Eye (tissue), 1 donor: Measurements from ENCODE around the gene TIMMDC1.

ENCODE experiments used
- DNase-seq: peaks from one replicate; pipeline ENCODE4 v3.0.0-alpha.2; 2015

TIMMDC1 gene

GRCh38 chr3:119498186-119499011 is at the start of gene TIMMDC1:
TSS of gene TIMMDC1 (plus strand) at chr3:119498547. CDS start at chr3:119498734, 187 bp downstream.
- peak; percentile 99 for DNase-seq

GRCh38 chr3:119453822-119454221 is 44.5 kb upstream of the TIMMDC1 start:
- DNase-seq = no peak

GRCh38 chr3:119456469-119456868 is 41.9 kb upstream of the TIMMDC1 start:
- no peak for DNase-seq

- DNase-seq = no peak
These were observed 41.1 kb upstream of the TIMMDC1 start for GRCh38 chr3:119457246-119457645.

GRCh38 chr3:119463171-119464169 is 34.9 kb upstream of the TIMMDC1 start, which contains the start of gene TMEM39A:
TSS of gene TMEM39A (minus strand) at chr3:119463615. CDS start at chr3:119462074, 1,541 bp downstream.
- DNase-seq = peak; percentile 100

GRCh38 chr3:119468041-119468440 is 30.3 kb upstream of the TIMMDC1 start:
- no peak for DNase-seq

GRCh38 chr3:119469418-119470189 is 28.7 kb upstream of the TIMMDC1 start:
- peak; percentile 69 for DNase-seq

GRCh38 chr3:119470866-119471265 is 27.5 kb upstream of the TIMMDC1 start:
- DNase-seq = no peak

- no peak for DNase-seq
These were observed 17.3 kb upstream of the TIMMDC1 start for GRCh38 chr3:119481079-119481478.

- no peak for DNase-seq
These were observed 15.2 kb upstream of the TIMMDC1 start for GRCh38 chr3:119483101-119483500.

GRCh38 chr3:119485563-119485962 is 12.8 kb upstream of the TIMMDC1 start:
- no peak for DNase-seq

- DNase-seq = no peak
These were observed 8.2 kb upstream of the TIMMDC1 start for GRCh38 chr3:119490153-119490552.

- no peak for DNase-seq
These were observed 6.2 kb upstream of the TIMMDC1 start for GRCh38 chr3:119492128-119492527.

GRCh38 chr3:119492810-119493209 is 5.5 kb upstream of the TIMMDC1 start:
- no peak for DNase-seq

GRCh38 chr3:119494597-119494996 is 3.8 kb upstream of the TIMMDC1 start:
- no peak for DNase-seq

GRCh38 chr3:119497820-119498185 is 544 bp upstream of the TIMMDC1 start:
- DNase-seq = peak; percentile 64

GRCh38 chr3:119500265-119500664 is 1.9 kb downstream of the TIMMDC1 start:
- no peak for DNase-seq

- no peak for DNase-seq
These were observed 2.6 kb downstream of the TIMMDC1 start for GRCh38 chr3:119500901-119501300.

- no peak for DNase-seq
These were observed 8.3 kb downstream of the TIMMDC1 start for GRCh38 chr3:119506631-119507030.

- DNase-seq = no peak
These were observed 9.1 kb downstream of the TIMMDC1 start for GRCh38 chr3:119507404-119507803.

- no peak for DNase-seq
These were observed 10.0 kb downstream of the TIMMDC1 start for GRCh38 chr3:119508172-119508845.

- DNase-seq = no peak
These were observed 12.3 kb downstream of the TIMMDC1 start for GRCh38 chr3:119510690-119511089.
